Measurements from ENCODE around the gene SHROOM1. TPM values are rescaled to one million over a fixed set of nuclear protein-coding genes. Genes with fewer than 3 reads are reported as not detected.
"Not testable (repeated sequence)": the region's sequence is repeated elsewhere in the genome, so short reads cannot be mapped to it uniquely, and the experiment has no call there.

The SHROOM1 gene
- polyA plus RNA-seq, 6 donors from 2014 or later, result 0.26 TPM; not detected in 5

DNA sequence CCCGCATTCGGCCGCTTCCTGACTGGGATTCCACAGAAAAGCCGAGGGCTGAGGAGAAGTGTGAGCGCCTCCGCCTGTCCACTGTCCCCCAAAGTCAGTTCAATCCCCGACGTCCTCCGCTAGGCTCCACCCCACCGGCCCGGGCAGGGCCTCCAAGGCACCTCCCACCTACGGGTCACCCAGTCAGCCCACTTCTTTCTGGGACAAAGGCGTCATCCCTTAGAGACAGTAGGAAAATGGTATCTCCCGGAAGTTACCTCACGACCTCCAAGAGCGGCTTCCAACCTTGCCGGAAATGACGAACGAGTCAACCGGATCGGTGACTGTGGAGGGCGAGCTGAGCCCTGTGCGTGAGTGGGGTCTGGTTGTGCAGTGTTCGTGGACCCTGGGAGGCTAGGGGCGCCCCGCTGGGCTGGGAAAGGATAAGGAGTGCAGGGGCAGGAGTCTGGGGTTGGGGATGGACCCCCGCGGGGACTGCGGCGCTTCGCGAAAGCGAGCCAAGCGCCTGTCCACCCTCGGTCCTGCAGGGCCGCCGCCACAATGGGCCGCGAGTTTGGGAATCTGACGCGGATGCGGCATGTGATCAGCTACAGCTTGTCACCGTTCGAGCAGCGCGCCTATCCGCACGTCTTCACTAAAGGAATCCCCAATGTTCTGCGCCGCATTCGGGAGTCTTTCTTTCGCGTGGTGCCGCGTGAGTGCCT, 36.0 kb upstream of the SHROOM1 start, which contains the start of the genes GDF9 and UQCRQ:
GDF9 (minus strand) TSS at position 128 of the 704 bp plus-strand sequence. CDS start 1,936 bp downstream, outside the sequence.
UQCRQ (plus strand) TSS at position 301 of the 704 bp plus-strand sequence; CDS start at position 541, 240 bp downstream.
- Mint-ChIP-seq H3K4me1 (peaks cover 22 to 32% (median 25%) of the 10 kb centered on the region in 3 donors), H3K36me3 (no peaks in the 10 kb centered on the region), H3K27me3 (no peaks in the 10 kb centered on the region), H3K9me3 (no peaks in the 10 kb centered on the region), H3K27ac (peak within 1 kb of the TSS; percentile 97 to 100 (median 100)), H3K4me3 (peak within 1 kb of the TSS; percentile 96 to 100 (median 99))
- DNase-seq (peak; percentile 94), ATAC-seq (ENCODE audit: low read depth in 2 of 2) (peak; percentile 95 to 97)

DNA sequence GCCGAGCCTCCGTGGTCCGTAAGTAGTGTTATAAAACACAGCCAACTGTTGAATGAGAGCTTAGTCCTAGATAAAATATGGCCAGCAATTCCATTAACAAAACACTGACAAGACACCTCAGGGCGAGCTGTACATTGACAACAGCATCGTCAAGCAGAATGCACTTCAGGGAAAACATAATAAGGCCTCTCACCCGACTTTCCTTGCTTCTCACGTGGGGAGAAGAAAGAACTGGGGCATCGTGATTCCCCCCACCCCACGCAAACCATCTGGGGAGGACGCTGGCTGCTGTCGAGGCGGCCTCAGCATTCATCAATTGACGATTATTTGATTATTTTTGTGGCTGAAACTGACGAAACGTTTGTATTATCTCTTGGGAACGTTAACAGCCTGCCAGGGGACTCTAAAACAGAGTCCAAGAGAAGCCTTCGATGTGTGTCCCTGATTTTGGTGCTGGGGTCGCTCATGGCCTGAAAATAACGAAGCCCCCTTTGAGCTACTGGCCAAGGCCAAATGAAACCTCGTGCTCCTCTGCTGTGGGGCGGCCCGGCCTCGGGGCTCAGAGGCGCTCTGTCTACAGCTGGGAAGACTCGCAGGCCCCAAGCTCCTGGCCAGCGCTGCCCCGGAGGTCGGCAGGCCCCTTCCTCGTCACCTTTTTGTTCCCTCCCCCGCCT, 35.4 kb upstream of the SHROOM1 start:
- Mint-ChIP-seq H3K4me1 (peaks cover 22 to 32% (median 25%) of the 10 kb centered on the region in 3 donors), H3K27me3 (no peaks in the 10 kb centered on the region), H3K4me3 (peak overlapping the region; percentile 96 to 100 (median 99)), H3K27ac (peak overlapping the region; percentile 97 to 100 (median 100)), H3K9me3 (no peaks in the 10 kb centered on the region), H3K36me3 (no peaks in the 10 kb centered on the region)
- no peak for DNase-seq
- ATAC-seq (ENCODE audit: low read depth in 2 of 2), result peak; percentile 8 to 10

DNA sequence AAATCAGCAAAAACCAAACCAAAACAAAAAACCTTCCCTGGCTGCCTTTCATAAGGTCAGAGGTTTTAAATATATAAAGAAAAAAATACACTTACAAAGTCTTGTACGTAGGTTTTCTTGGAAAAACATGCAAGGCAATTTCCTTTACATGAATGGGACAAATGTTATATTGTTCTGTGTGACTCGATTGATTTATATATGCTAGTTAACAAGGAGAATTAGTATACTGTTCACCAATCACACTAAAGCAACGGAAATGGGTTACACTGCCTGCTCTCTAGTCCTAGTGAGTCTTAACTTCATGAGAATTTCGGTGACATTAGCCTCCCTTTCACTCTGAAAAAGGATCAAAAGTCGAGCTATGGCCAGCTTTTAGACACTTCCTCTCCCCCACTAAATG, 30.3 kb upstream of the SHROOM1 start:
- DNase-seq (no peak), ATAC-seq (ENCODE audit: low read depth in 2 of 2) (no peak)
- H3K27me3 Mint-ChIP-seq, result peaks cover 0 to 8% (median 6%) of the 10 kb centered on the region in 3 donors
- no peak overlapping the region for H3K27ac Mint-ChIP-seq
- no peaks in the 10 kb centered on the region for H3K36me3 Mint-ChIP-seq
- H3K9me3 Mint-ChIP-seq, result no peaks in the 10 kb centered on the region
- H3K4me1 Mint-ChIP-seq, result peaks cover under 1 to 6% (median 4%) of the 10 kb centered on the region in 3 donors
- no peak overlapping the region for H3K4me3 Mint-ChIP-seq

DNA sequence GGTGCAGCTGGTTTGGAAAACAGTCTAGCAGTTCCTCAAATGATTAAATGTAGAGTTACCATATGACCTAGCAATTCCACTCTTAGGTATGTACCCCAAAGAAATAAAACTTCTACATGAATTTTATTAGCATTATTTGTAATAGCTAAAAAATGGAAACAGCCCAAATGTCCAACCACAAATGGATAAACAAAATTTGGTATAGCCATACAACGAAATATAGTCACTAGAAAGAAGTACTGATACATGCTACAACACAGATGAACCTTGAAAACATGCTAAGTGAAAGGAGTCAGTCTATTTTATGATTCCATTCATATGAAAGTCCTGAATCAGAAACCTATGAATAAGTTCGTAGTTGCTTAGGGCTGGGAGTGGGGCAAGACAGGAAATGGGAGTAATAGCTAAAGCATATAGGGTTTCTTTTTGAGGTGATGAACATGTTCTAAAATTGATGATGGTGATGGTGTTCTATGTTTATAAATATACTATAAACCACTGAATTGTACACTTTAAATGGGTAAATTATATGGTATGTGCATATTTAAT, 29.5 kb upstream of the SHROOM1 start:
- Mint-ChIP-seq H3K27me3 (peaks cover 0 to 12% (median 6%) of the 10 kb centered on the region in 3 donors), H3K9me3 (no peaks in the 10 kb centered on the region), H3K4me1 (no peaks in the 10 kb centered on the region), H3K4me3 (no peak overlapping the region), H3K27ac (no peak overlapping the region), H3K36me3 (no peaks in the 10 kb centered on the region)
- ATAC-seq (ENCODE audit: low read depth in 2 of 2) (no peak), DNase-seq (no peak)

DNA sequence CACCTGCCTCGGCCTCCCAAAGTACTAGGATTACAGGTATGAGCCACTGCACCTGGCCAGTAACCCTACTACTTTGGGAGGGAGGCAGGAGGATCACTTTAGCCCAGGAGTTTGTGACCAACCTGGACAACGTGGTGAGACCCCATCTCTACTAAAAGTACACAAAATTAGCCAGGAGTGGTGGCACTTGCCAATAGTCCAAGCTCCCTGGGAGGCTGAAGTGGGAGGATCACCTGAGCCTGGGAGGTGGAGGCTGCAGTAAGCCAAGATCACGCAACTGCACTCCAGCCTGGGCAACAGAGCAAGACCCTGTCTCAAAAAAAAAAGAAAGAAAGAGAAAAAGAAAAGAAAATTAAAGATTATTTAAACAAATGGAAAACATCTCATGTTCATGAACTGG, 25.6 kb upstream of the SHROOM1 start:
- Mint-ChIP-seq H3K27me3 (peaks cover 5 to 18% (median 6%) of the 10 kb centered on the region in 3 donors), H3K36me3 (no peaks in the 10 kb centered on the region), H3K9me3 (no peaks in the 10 kb centered on the region), H3K27ac (no peak overlapping the region), H3K4me3 (no peak overlapping the region), H3K4me1 (no peaks in the 10 kb centered on the region)
- no peak for ATAC-seq (ENCODE audit: low read depth in 2 of 2)
- no peak for DNase-seq

DNA sequence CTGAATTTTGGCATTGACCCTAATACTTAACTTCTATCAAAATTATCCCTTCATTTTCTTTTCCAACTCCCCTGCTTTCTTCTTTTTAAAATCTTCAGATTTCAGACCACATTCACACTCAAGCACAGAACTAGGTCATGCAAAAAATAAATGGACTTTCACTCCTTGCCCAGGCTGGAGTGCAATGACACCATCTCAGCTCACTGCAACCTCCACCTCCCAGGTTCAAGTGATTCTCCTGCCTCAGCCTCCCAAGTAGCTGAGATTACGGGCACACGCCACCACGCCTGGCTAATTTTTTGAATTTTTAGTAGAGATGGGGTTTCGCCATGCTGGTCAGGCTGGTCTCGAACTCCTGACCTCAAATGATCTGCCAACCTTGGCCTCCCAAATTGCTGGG, 24.5 kb upstream of the SHROOM1 start:
- H3K36me3 Mint-ChIP-seq; H3K9me3 Mint-ChIP-seq; ATAC-seq (ENCODE audit: low read depth in 2 of 2); DNase-seq; H3K4me3 Mint-ChIP-seq; H3K4me1 Mint-ChIP-seq; H3K27ac Mint-ChIP-seq: not testable (repeated sequence)
- peaks cover 5 to 21% (median 6%) of the 10 kb centered on the region in 3 donors for H3K27me3 Mint-ChIP-seq

DNA sequence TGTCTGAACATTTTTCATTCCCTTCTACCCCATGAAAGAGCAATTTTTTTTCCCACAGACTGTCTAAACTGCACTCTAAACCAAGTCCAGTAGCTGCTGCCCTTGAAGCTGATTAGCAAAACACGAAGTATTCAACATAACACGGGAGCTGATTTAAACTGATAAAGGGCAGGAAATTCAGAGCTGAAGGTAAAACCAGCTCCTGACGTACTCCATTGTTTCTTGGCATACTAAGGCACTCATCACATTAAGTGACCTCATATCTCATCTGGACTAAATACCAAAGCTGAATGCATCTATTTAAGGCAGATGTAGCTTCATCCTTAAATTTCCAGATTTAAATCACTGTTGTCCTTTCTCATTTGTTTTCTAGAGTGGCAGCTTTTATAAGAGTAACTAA, 23.9 kb upstream of the SHROOM1 start:
- no peak for ATAC-seq (ENCODE audit: low read depth in 2 of 2)
- H3K27ac Mint-ChIP-seq, result no peak overlapping the region
- DNase-seq, result no peak
- no peak overlapping the region for H3K4me3 Mint-ChIP-seq
- H3K36me3 Mint-ChIP-seq, result no peaks in the 10 kb centered on the region
- no peaks in the 10 kb centered on the region for H3K4me1 Mint-ChIP-seq
- H3K27me3 Mint-ChIP-seq, result peaks cover 5 to 26% (median 6%) of the 10 kb centered on the region in 3 donors
- no peaks in the 10 kb centered on the region for H3K9me3 Mint-ChIP-seq

DNA sequence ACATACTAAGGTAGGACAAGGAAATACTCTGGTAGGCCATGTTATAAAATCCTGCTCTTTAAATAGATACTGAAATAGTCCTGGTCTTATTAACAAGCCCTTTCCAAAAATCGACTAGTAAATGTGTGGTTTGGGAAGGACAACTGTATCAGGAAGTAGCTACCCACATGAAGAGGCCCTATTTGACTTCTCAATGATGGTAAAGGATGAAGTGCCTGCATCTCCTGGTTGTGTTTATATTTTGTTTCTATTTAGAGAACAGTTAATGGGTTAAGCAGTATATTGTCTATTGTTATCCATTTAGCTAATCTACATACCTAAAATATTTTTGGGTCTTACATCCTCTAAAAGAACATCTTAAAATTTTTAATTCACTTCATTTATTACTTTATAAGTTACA, 23.3 kb upstream of the SHROOM1 start:
- no peaks in the 10 kb centered on the region for H3K4me1 Mint-ChIP-seq
- H3K9me3 Mint-ChIP-seq, result no peaks in the 10 kb centered on the region
- H3K36me3 Mint-ChIP-seq, result no peaks in the 10 kb centered on the region
- ATAC-seq (ENCODE audit: low read depth in 2 of 2) (no peak), DNase-seq (no peak)
- peaks cover 5 to 26% (median 6%) of the 10 kb centered on the region in 3 donors for H3K27me3 Mint-ChIP-seq
- H3K27ac Mint-ChIP-seq, result no peak overlapping the region
- no peak overlapping the region for H3K4me3 Mint-ChIP-seq

DNA sequence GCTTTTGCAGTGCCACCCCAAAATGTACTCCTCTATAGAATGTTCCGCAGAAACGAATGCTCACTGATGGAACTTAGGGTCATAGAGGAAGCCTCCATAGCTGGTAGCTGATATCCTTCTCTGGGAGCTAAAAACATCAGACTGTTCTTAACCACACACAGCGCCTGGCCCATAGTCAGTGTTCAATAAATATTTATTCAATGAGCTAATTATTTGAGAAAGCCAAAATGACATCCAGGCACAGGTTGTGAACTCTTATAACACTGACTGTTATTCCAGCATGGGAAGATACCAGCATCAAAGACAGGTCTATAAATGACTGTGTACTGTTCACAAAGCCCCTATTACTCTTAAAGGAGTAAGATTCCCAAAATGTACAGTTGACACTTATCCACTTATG, 22.9 kb upstream of the SHROOM1 start:
- H3K36me3 Mint-ChIP-seq, result no peaks in the 10 kb centered on the region
- no peak overlapping the region for H3K4me3 Mint-ChIP-seq
- no peak for ATAC-seq (ENCODE audit: low read depth in 2 of 2)
- no peak overlapping the region for H3K27ac Mint-ChIP-seq
- H3K9me3 Mint-ChIP-seq, result no peaks in the 10 kb centered on the region
- no peaks in the 10 kb centered on the region for H3K4me1 Mint-ChIP-seq
- H3K27me3 Mint-ChIP-seq, result peaks cover 3 to 26% (median 5%) of the 10 kb centered on the region in 3 donors
- no peak for DNase-seq

DNA sequence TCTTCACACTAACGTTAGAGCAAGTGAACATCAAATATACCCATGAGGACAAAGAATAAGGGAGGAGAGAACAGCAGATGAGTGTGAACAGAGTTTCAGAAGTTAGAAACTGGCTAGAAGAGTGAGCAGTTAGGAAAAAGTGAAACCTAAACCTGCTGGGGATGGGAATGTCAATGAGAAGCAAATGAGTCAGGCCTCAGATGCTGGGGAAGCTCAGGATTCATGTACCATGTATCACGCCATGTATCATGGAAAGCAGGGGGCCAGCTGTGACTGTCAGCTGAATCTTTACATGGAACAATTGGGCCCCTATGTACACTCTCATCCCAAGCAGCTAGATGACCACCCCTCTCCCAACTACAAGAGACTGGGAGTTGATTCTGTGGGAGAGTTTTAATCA, 19.6 kb upstream of the SHROOM1 start:
- Mint-ChIP-seq H3K9me3 (no peaks in the 10 kb centered on the region), H3K4me1 (no peaks in the 10 kb centered on the region), H3K4me3 (no peak overlapping the region), H3K36me3 (no peaks in the 10 kb centered on the region), H3K27me3 (peaks cover 0 to 16% (median 11%) of the 10 kb centered on the region in 3 donors), H3K27ac (no peak overlapping the region)
- no peak for DNase-seq
- ATAC-seq (ENCODE audit: low read depth in 2 of 2), result no peak

DNA sequence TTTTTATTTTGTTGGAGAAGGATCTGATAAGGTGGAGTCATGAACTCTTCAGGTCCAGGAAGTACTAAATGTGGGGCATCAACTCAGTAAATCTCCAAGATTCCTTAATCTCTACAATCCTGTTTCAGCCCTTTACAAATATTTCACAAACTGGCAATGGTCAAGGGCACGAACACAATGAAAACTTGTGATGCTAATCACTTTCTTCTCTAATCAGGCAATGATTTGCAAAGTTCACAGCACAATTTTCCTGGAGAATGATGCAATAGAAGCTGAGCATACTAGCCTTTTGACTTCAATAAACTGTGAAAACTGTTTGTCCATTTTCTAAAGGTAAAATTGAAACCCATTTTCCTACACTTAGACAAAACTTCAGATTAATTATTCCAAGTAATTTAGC, 18.9 kb upstream of the SHROOM1 start:
- Mint-ChIP-seq H3K9me3 (no peaks in the 10 kb centered on the region), H3K27me3 (peaks cover 0 to 11% (median 9%) of the 10 kb centered on the region in 3 donors), H3K4me1 (no peaks in the 10 kb centered on the region), H3K36me3 (no peaks in the 10 kb centered on the region), H3K27ac (peak overlapping the region in 1 of 6 donors; percentile 7), H3K4me3 (no peak overlapping the region)
- ATAC-seq (ENCODE audit: low read depth in 2 of 2) (no peak), DNase-seq (no peak)

DNA sequence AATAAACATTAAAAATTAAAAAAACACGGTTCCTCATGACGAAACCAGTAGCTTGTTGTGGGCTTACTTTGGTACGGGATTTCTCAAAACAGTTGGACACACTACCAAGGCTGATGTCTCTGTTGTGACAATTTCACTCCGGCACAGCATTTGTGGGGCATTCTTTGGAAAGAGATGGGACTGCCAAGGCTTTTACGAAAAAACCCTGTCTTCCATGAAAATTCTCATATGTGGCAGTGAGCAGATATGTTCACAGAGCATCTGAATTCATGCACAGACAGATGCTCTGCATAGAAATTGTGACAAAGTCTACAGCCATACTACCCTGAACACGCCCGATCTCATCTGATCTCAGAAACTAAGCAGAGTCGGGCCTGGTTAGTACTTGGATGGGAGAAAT, 17.8 kb upstream of the SHROOM1 start:
- Mint-ChIP-seq H3K4me3 (no peak overlapping the region), H3K27ac (no peak overlapping the region), H3K27me3 (peaks cover 0 to 11% (median 9%) of the 10 kb centered on the region in 3 donors), H3K36me3 (no peaks in the 10 kb centered on the region), H3K4me1 (no peaks in the 10 kb centered on the region), H3K9me3 (no peaks in the 10 kb centered on the region)
- ATAC-seq (ENCODE audit: low read depth in 2 of 2) (no peak), DNase-seq (no peak)

DNA sequence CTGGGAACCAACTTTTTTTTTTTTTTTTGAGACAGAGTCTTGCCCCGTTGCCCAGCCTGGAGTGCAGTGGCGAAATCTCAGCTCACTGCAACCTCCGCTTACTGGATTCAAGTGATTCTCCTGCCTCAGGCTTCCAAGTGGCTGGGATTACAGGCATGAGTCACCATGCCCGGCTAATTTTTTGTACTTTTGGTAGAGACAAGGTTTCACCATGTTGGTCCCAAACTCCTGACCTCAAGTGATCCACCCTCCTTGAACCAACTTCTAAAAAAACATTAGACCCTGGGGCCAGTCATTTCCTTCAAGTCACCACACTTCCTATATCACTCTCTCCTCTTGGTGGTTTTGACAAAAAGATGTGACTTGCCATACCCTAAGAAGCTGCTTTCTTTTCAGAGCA, 10.9 kb upstream of the SHROOM1 start:
- H3K36me3 Mint-ChIP-seq, result no peaks in the 10 kb centered on the region
- ATAC-seq (ENCODE audit: low read depth in 2 of 2) (no peak), DNase-seq (no peak)
- H3K27me3 Mint-ChIP-seq, result no peaks in the 10 kb centered on the region
- H3K4me1 Mint-ChIP-seq, result no peaks in the 10 kb centered on the region
- no peak overlapping the region for H3K4me3 Mint-ChIP-seq
- no peak overlapping the region for H3K27ac Mint-ChIP-seq
- H3K9me3 Mint-ChIP-seq, result no peaks in the 10 kb centered on the region

DNA sequence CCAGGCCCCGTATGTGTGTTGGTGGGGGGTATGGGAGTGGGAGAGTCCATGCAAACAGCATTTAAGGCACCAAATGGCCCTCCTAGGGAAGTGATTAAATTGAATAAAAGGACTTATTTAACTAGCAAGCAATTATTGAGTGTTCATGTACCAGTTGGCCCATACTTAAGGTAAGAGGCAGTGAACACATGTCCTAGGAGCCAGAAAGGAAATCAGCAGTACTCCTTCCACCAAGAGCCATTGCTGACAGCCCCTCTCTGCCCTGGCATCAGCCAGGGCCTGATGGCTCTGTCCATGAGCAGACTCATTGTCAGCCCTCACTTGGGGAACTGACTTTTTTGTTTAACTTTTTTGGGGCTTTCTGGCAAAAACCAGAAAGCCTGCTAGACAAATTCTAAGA, 10.4 kb upstream of the SHROOM1 start:
- peak overlapping the region in 1 of 6 donors; percentile 13 for H3K27ac Mint-ChIP-seq
- ATAC-seq (ENCODE audit: low read depth in 2 of 2), result no peak
- no peak overlapping the region for H3K4me3 Mint-ChIP-seq
- no peaks in the 10 kb centered on the region for H3K36me3 Mint-ChIP-seq
- H3K27me3 Mint-ChIP-seq, result no peaks in the 10 kb centered on the region
- H3K4me1 Mint-ChIP-seq, result no peaks in the 10 kb centered on the region
- no peak for DNase-seq
- H3K9me3 Mint-ChIP-seq, result no peaks in the 10 kb centered on the region
